HG03108 (cell line): ENCODE data around the gene HOXC9.

ENCODE experiments used
- ATAC-seq: cut with Tn5 transposase; IDR thresholded peaks from one replicate; pipeline ENCODE4 v1.9.1; 2021; ENCODE audit warnings: moderate library complexity; ENCODE audit not compliant: unreplicated experiment

HOXC9 gene

GRCh38 chr12:53999559-54000115 is 324 bp upstream of the HOXC9 start:
- no peak for ATAC-seq

GRCh38 chr12:54001283-54002187 is 1.6 kb downstream of the HOXC9 start:
- no peak for ATAC-seq

GRCh38 chr12:54002278-54002914 is 2.4 kb downstream of the HOXC9 start:
- ATAC-seq: no peak

- ATAC-seq: no peak
These were observed 3.0 kb downstream of the HOXC9 start for GRCh38 chr12:54002915-54003389.

DNA sequence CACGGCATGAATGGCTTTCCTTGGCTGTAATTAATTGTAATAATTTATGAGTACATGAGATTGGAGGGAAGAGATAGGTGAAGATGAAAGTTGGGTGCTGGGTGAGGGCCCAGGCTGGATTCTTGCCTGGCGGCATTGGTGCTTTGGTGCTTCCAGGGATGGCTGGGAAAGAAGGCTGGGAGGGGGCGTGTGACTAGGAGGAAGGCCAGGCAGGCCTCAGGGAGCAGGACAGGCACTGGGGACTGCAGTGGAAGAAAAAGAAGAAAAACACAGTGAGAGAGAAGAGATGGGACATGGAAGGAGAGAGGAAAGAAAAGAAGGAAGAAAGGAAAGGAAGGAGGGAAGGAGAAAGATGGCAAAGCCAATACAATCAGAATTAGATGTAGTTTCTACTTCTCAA is 3.7 kb downstream of the HOXC9 start:
- ATAC-seq: no peak

- ATAC-seq: no peak
These were observed 4.3 kb downstream of the HOXC9 start for GRCh38 chr12:54004063-54004840.

DNA sequence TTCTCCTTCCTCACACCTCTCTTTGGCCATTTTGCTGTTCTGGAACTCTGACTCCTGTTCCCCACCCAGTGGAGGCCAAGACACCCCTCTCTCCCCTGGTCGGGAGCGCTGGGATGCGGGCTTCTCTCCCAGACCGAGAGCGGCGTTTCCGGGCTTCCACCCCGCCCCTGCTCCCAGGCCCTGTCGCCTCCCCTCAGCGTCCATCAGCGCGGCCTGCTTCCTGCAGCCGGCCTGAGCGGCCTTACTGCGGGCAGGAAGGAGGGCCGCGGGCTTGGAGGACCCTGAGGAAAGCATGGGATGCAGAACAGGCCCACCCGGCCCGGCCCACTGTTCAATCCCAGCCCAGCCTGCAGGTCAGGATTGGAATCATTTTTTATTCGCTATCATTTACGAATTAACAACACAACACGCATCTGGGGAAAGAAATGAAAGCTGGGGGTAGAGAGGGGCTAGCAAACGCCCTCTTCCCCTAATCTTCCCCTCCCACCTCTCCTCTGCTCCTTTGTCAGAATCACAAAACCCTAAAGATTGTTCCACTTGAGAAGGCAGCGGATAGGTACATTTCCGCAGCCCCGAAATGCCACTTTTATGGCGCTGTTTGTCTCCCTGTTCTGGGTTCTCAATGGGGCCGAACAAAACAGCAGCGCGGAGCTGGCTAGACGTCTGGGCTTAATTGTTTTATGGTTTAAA is 5.0 kb downstream of the HOXC9 start:
- no peak for ATAC-seq

- ATAC-seq: no peak
These were observed 5.5 kb downstream of the HOXC9 start for GRCh38 chr12:54005531-54005852.

- no peak for ATAC-seq
These were observed 6.0 kb downstream of the HOXC9 start for GRCh38 chr12:54005853-54006558.

- no peak for ATAC-seq
These were observed 6.7 kb downstream of the HOXC9 start for GRCh38 chr12:54006559-54007220.

GRCh38 chr12:54007538-54008259 is 7.7 kb downstream of the HOXC9 start:
- no peak for ATAC-seq

GRCh38 chr12:54008260-54008552 is 8.2 kb downstream of the HOXC9 start:
- no peak for ATAC-seq

DNA sequence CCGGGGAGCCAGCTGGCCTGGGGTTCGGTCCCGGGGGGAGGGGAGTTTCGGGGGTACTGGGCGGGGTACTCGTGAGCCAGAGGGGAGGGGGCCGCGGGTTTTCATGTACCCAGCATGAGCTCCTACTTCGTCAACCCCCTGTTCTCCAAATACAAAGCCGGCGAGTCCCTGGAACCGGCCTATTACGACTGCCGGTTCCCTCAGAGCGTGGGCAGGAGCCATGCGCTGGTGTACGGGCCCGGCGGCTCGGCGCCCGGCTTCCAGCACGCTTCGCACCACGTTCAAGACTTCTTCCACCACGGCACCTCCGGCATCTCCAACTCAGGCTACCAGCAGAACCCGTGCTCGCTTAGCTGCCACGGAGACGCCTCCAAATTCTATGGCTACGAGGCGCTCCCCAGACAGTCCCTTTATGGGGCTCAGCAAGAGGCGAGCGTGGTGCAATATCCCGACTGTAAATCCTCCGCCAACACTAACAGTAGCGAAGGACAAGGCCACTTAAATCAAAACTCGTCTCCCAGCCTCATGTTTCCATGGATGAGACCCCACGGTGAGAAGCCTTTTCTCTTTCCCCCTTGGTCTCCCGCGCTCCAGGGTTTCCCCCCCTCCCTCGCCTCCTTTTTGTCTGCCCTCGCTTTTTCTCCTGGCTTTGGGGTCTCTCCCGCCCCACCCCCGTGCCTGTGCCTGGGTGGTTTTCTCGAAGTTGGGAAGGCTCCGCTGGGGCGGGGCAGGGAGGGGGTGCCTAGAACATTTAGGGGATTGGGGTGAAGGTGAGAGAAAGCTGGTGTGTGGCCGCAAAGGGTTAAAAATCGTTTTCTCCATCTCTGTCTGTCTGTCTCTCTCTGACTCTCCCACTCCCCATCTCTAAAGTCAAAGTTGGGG is 9.5 kb downstream of the HOXC9 start:
- no peak for ATAC-seq

DNA sequence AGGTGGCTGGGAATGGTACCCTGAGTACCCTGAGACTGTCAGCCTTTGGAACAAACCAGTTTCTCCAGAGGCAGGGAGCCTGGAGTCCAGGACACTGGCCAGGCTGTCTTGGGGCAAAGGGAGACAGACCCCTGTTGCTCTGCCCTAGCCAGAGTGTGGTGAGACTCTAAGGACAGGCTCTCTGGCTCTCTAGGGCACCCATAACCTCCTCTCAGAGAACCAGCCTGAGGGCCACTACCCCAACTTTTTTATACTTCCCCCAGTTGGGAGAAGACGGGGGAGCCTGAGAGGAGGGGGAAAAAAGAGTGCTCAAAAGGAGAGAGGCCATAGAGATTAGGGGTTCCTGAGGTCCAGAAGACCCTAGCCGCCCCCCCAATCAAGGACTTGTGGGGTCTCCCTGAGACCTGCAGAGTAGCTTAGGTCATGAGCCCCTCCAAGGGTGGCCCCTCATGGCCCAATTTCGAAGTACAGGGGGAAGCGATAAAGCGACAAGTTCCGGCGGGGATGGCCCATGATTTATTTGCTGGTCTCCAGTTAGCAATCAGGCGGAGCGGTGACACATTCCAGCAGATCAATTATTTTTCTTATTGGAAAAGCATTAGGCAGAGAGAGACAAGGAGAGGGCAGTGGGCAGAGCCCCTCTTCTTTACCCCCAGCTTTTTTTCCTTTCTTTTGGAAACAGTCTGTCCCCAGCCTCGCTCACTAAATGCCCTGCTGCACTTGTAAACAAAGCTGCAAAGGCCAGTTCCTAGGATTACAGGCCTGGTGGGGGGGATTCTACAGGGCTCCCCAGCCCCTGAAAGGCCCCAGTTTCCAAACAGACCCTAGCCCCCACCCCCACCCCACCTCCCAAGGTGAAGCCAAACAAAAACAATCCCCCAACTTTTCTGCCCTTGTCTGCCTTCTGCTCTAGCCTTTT is 10.4 kb downstream of the HOXC9 start:
- no peak for ATAC-seq

- ATAC-seq: no peak
These were observed 11.2 kb downstream of the HOXC9 start for GRCh38 chr12:54010972-54011664.
